GM23338 (cell line): ENCODE results near the gene SARM1. TPM values are rescaled to one million over a fixed set of nuclear protein-coding genes. Genes with fewer than 3 reads are reported as not detected.

Experiments used
- EZH2 ChIP-seq: fragments of 200-600 bp; sonication (generic); IDR thresholded peaks from one replicate; pipeline ENCODE4 v1.8.0; 2017; ENCODE audit warnings: antibody characterized with exemption, mild to moderate bottlenecking, low read depth; ENCODE audit not compliant: unreplicated experiment
- POLR2AphosphoS5 ChIP-seq: IDR thresholded peaks from 2 replicates; pipeline ENCODE4 v1.6.1; 2016; ENCODE audit warnings: antibody characterized with exemption, low read depth
- polyA plus RNA-seq: library from polyadenylated mRNA; unstranded; fragments of >200 nt; fragmentation: Nextera tagmentation; extraction: Ambion mirVana; gene quantifications from 2 replicates; pipeline ENCODE4 v1.2.1, GENCODE V29; 2016
- total RNA-seq: library from RNA; depleted of rRNA; stranded (reverse); fragments of >200 nt; shearing (Covaris generic); gene quantifications from 2 replicates; pipeline ENCODE4 v1.2.3, GENCODE V29; 2014
- TF ChIP-seq, protein P1 (sequence below): fragments of 250-450 bp; sonication (Bioruptor Pico); IDR thresholded peaks from 2 replicates; pipeline ENCODE4 v1.5.0; 2020; ENCODE audit warnings: mild to moderate bottlenecking, moderate library complexity
- TF ChIP-seq, protein P2 (sequence below), 2 experiments: fragments of 200-600 bp in 1 of 2; sonication (generic) in 1 of 2; conservative IDR thresholded peaks; 2 replicates each; pipeline versions ENCODE4 v1.5.1 to v1.6.1; 2016 to 2017; ENCODE audit warnings: antibody characterized with exemption in 2 of 2, low read depth in 2 of 2, mild to moderate bottlenecking in 2 of 2, moderate library complexity in 1 of 2
- TF ChIP-seq, protein P3 (sequence below): IDR thresholded peaks from one replicate; pipeline ENCODE4 v1.6.1; 2018; ENCODE audit warnings: antibody characterized with exemption; ENCODE audit not compliant: unreplicated experiment

Gene SARM1
- total and polyA plus RNA-seq, 2 experiments from 2014 or later, result 0.89 to 15.3 TPM

DNA sequence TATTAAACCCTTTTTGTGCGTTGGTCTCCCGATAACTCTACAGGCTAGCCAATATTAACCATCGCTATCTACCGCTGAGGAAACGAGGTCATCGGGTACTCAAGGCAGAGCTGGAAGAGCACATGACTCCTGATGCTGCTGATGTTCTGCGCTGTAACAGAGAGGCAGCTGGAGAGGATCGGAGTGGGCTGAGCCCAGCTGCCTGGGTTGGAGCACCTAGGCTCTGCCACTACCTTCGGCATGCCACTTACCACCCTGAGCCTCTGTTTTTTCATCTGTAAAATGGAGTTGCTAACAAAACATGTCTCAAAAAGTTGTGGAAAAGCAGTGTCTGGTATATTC lies 35.0 kb downstream of the SARM1 start (continued):
- TF ChIP-seq, protein P1, sequence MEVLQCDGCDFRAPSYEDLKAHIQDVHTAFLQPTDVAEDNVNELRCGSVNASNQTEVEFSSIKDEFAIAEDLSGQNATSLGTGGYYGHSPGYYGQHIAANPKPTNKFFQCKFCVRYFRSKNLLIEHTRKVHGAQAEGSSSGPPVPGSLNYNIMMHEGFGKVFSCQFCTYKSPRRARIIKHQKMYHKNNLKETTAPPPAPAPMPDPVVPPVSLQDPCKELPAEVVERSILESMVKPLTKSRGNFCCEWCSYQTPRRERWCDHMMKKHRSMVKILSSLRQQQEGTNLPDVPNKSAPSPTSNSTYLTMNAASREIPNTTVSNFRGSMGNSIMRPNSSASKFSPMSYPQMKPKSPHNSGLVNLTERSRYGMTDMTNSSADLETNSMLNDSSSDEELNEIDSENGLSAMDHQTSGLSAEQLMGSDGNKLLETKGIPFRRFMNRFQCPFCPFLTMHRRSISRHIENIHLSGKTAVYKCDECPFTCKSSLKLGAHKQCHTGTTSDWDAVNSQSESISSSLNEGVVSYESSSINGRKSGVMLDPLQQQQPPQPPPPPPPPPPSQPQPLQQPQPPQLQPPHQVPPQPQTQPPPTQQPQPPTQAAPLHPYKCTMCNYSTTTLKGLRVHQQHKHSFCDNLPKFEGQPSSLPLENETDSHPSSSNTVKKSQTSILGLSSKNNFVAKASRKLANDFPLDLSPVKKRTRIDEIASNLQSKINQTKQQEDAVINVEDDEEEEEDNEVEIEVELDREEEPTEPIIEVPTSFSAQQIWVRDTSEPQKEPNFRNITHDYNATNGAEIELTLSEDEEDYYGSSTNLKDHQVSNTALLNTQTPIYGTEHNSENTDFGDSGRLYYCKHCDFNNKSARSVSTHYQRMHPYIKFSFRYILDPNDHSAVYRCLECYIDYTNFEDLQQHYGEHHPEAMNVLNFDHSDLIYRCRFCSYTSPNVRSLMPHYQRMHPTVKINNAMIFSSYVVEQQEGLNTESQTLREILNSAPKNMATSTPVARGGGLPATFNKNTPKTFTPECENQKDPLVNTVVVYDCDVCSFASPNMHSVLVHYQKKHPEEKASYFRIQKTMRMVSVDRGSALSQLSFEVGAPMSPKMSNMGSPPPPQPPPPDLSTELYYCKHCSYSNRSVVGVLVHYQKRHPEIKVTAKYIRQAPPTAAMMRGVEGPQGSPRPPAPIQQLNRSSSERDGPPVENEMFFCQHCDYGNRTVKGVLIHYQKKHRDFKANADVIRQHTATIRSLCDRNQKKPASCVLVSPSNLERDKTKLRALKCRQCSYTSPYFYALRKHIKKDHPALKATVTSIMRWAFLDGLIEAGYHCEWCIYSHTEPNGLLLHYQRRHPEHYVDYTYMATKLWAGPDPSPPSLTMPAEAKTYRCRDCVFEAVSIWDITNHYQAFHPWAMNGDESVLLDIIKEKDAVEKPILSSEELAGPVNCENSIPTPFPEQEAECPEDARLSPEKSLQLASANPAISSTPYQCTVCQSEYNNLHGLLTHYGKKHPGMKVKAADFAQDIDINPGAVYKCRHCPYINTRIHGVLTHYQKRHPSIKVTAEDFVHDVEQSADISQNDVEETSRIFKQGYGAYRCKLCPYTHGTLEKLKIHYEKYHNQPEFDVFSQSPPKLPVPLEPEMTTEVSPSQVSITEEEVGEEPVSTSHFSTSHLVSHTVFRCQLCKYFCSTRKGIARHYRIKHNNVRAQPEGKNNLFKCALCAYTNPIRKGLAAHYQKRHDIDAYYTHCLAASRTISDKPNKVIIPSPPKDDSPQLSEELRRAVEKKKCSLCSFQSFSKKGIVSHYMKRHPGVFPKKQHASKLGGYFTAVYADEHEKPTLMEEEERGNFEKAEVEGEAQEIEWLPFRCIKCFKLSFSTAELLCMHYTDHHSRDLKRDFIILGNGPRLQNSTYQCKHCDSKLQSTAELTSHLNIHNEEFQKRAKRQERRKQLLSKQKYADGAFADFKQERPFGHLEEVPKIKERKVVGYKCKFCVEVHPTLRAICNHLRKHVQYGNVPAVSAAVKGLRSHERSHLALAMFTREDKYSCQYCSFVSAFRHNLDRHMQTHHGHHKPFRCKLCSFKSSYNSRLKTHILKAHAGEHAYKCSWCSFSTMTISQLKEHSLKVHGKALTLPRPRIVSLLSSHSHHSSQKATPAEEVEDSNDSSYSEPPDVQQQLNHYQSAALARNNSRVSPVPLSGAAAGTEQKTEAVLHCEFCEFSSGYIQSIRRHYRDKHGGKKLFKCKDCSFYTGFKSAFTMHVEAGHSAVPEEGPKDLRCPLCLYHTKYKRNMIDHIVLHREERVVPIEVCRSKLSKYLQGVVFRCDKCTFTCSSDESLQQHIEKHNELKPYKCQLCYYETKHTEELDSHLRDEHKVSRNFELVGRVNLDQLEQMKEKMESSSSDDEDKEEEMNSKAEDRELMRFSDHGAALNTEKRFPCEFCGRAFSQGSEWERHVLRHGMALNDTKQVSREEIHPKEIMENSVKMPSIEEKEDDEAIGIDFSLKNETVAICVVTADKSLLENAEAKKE, result no peak
- TF ChIP-seq, protein P2, sequence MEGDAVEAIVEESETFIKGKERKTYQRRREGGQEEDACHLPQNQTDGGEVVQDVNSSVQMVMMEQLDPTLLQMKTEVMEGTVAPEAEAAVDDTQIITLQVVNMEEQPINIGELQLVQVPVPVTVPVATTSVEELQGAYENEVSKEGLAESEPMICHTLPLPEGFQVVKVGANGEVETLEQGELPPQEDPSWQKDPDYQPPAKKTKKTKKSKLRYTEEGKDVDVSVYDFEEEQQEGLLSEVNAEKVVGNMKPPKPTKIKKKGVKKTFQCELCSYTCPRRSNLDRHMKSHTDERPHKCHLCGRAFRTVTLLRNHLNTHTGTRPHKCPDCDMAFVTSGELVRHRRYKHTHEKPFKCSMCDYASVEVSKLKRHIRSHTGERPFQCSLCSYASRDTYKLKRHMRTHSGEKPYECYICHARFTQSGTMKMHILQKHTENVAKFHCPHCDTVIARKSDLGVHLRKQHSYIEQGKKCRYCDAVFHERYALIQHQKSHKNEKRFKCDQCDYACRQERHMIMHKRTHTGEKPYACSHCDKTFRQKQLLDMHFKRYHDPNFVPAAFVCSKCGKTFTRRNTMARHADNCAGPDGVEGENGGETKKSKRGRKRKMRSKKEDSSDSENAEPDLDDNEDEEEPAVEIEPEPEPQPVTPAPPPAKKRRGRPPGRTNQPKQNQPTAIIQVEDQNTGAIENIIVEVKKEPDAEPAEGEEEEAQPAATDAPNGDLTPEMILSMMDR (conservative IDR thresholded peaks at IDR 0.05; ENCODE audit: low read depth in 2 of 2), result no peak
- TF ChIP-seq, protein P3, sequence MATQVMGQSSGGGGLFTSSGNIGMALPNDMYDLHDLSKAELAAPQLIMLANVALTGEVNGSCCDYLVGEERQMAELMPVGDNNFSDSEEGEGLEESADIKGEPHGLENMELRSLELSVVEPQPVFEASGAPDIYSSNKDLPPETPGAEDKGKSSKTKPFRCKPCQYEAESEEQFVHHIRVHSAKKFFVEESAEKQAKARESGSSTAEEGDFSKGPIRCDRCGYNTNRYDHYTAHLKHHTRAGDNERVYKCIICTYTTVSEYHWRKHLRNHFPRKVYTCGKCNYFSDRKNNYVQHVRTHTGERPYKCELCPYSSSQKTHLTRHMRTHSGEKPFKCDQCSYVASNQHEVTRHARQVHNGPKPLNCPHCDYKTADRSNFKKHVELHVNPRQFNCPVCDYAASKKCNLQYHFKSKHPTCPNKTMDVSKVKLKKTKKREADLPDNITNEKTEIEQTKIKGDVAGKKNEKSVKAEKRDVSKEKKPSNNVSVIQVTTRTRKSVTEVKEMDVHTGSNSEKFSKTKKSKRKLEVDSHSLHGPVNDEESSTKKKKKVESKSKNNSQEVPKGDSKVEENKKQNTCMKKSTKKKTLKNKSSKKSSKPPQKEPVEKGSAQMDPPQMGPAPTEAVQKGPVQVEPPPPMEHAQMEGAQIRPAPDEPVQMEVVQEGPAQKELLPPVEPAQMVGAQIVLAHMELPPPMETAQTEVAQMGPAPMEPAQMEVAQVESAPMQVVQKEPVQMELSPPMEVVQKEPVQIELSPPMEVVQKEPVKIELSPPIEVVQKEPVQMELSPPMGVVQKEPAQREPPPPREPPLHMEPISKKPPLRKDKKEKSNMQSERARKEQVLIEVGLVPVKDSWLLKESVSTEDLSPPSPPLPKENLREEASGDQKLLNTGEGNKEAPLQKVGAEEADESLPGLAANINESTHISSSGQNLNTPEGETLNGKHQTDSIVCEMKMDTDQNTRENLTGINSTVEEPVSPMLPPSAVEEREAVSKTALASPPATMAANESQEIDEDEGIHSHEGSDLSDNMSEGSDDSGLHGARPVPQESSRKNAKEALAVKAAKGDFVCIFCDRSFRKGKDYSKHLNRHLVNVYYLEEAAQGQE, result no peak
- TF ChIP-seq EZH2 (no peak), POLR2AphosphoS5 (no peak)
